DND-41 (cell line): ENCODE data around the gene SLC44A1.

Experiments used
- CTCF ChIP-seq: IDR thresholded peaks from 2 replicates; pipeline ENCODE4 v1.5.1; 2012; ENCODE audit warnings: borderline replicate concordance, low read length, moderate library complexity, mild to moderate bottlenecking; ENCODE audit not compliant: poor library complexity, severe bottlenecking; ENCODE audit errors: extremely low read depth
- EZH2 ChIP-seq: IDR thresholded peaks from 3 replicates; pipeline ENCODE4 v1.6.1; 2012; ENCODE audit warnings: borderline replicate concordance, low read depth, mild to moderate bottlenecking, moderate library complexity, low read length, inconsistent platforms; ENCODE audit not compliant: severe bottlenecking

GRCh38 chr9:105308461-105309341, 64.2 kb downstream of the SLC44A1 start:
- TF ChIP-seq CTCF: no peak
- TF ChIP-seq EZH2: no peak
